ENCODE measurements around the gene HIRA.
A peak's percentile ranks its signal among the peaks of the same experiment; 100 is the strongest.

Gene HIRA

GRCh38 chr22:19303785-19304184 is 127.7 kb downstream of the HIRA start:
- DNase-seq, result no peak

GRCh38 chr22:19295733-19296132 is 135.8 kb downstream of the HIRA start:
- no peak for DNase-seq

- no peak for DNase-seq
Observed at GRCh38 chr22:19292458-19293230, 138.9 kb downstream of the HIRA start.

- DNase-seq, result peak; percentile 81
Observed at GRCh38 chr22:19291580-19292457, 139.7 kb downstream of the HIRA start, which contains the start of gene CLTCL1. Gene CLTCL1 (minus strand): TSS chr22:19291719. CDS start chr22:19291641, 78 bp downstream.

- peak; percentile 37 for DNase-seq
Observed at GRCh38 chr22:19291218-19291579, 140.3 kb downstream of the HIRA start.

GRCh38 chr22:19290400-19291217 is 140.9 kb downstream of the HIRA start:
- peak; percentile 22 for DNase-seq

- DNase-seq, result no peak
Observed at GRCh38 chr22:19289475-19290161, 141.9 kb downstream of the HIRA start.

- no peak for DNase-seq
Observed at GRCh38 chr22:19287889-19288288, 143.6 kb downstream of the HIRA start.

GRCh38 chr22:19287076-19287707 is 144.3 kb downstream of the HIRA start:
- peak; percentile 33 for DNase-seq

GRCh38 chr22:19285831-19286230 is 145.7 kb downstream of the HIRA start:
- DNase-seq, result no peak

All from NCI-H82 (cell line).